GM10266 (cell line): Measurements from ENCODE around the gene SUMF1.

Source experiments
- DNase-seq: peaks from one replicate; pipeline ENCODE4 v3.0.0; 2012; ENCODE audit errors: extremely low spot score
- TF ChIP-seq, protein P1 (sequence below): IDR thresholded peaks from 2 replicates; pipeline ENCODE4 v1.5.1; 2012; ENCODE audit warnings: mild to moderate bottlenecking, low read depth; ENCODE audit not compliant: control insufficient read depth, insufficient read depth; ENCODE audit errors: missing control alignments

Gene SUMF1

DNA sequence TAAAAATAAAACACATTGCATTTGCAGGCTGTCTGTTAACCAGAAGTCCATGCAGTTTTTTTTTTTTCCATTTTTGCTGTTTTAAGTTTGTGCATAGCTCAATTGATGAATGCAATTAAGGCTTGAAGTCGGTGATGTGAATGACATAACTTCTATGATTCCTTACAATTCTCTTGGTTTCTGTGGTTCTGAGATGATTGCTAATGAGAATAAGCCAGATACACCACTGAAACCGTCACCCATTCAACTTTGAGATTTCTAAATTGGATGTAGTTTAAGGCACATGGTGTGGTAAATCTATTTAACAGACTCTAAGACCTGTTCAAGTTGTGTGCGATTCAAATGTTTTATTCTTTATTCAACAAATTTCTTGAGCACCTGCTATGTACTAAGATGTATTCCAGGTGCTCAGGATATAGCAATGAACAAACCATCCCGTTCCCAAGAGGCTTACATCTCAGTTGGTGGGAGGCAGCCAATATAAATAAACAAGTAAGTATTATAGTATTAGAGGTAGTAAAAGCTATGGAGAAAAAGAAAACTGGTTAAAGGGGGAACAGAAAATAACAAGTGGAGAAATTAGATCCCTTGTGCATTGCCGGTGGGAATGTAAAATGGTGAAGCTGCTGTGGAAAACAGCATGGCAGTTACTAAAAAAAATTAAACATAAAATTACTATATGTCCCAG lies 30.1 kb upstream of the SUMF1 start:
- DNase-seq: no peak
- TF ChIP-seq, protein P1, sequence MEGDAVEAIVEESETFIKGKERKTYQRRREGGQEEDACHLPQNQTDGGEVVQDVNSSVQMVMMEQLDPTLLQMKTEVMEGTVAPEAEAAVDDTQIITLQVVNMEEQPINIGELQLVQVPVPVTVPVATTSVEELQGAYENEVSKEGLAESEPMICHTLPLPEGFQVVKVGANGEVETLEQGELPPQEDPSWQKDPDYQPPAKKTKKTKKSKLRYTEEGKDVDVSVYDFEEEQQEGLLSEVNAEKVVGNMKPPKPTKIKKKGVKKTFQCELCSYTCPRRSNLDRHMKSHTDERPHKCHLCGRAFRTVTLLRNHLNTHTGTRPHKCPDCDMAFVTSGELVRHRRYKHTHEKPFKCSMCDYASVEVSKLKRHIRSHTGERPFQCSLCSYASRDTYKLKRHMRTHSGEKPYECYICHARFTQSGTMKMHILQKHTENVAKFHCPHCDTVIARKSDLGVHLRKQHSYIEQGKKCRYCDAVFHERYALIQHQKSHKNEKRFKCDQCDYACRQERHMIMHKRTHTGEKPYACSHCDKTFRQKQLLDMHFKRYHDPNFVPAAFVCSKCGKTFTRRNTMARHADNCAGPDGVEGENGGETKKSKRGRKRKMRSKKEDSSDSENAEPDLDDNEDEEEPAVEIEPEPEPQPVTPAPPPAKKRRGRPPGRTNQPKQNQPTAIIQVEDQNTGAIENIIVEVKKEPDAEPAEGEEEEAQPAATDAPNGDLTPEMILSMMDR: no peak

DNA sequence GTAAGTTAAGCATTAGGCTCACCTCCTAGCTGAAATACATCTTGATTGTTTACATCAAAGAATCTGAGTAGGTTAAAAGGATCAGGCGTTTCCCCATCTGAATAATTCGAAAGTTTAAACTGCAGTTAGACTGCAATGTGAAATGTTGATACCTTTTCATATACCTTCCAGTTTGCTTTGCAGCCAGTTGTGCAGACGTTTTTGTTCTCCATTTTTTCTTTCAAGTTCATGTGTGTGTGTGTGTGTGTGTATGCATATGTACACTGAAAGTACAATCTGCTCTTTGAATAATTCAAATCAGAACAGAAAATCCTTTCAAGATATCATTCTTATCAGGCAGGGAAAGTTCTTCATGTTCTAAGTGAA lies 29.0 kb upstream of the SUMF1 start:
- TF ChIP-seq, protein P1: no peak
- no peak for DNase-seq

DNA sequence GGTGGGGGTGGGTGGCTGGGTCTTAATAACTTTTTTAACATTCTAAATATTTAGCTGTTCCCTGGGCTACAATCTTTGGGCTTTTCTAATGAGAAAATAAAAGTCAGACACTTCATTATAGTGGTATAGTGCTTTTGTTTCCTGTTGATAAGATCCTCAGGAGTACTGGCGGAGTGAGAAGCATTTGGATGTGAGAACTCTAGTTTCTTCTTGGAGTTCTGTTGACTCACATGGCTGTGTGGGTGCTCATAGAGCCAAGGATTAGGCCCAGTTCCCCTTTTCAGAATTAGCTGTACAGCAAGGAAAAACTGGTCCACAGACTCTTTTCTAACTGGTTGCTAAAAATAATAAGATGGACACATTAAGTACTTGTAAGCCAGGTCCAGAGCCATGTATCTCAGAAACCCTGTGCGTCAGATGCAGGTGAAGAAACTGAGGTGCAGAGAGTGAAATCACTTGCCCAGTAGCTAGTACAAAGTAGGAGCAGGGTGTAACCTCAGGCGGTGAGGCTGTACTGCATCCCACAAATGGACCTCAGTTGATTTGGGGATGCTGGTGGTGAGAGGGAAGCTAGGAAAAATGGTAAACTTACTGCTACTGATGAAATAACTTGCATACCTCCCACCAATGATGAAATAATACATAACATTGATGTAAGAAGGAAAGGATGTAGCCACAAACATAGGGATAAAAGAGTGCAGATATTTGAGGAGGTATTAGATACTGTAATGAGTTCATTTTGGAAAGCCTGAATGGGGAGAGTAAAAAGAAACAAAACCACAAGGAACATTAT lies 28.4 kb upstream of the SUMF1 start:
- DNase-seq: no peak
- TF ChIP-seq, protein P1: no peak

DNA sequence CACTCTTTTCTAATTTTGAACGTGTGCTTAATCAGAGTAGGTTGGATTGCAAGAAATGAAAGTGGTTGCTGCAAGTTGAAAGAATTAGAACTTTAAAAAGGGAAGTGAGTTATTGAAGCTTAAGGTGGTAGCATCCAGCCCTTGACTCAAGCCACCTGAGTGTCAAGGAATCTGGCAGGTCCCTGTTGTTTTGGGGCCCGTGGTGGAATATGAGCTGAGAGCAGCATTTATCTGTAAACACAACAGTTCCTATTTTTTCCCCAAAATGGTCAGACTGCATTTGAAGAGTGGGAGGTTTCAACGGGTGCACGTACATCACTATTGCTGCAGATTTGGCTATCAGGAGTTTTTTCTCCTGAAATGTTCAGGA lies 27.8 kb upstream of the SUMF1 start:
- DNase-seq: no peak

DNA sequence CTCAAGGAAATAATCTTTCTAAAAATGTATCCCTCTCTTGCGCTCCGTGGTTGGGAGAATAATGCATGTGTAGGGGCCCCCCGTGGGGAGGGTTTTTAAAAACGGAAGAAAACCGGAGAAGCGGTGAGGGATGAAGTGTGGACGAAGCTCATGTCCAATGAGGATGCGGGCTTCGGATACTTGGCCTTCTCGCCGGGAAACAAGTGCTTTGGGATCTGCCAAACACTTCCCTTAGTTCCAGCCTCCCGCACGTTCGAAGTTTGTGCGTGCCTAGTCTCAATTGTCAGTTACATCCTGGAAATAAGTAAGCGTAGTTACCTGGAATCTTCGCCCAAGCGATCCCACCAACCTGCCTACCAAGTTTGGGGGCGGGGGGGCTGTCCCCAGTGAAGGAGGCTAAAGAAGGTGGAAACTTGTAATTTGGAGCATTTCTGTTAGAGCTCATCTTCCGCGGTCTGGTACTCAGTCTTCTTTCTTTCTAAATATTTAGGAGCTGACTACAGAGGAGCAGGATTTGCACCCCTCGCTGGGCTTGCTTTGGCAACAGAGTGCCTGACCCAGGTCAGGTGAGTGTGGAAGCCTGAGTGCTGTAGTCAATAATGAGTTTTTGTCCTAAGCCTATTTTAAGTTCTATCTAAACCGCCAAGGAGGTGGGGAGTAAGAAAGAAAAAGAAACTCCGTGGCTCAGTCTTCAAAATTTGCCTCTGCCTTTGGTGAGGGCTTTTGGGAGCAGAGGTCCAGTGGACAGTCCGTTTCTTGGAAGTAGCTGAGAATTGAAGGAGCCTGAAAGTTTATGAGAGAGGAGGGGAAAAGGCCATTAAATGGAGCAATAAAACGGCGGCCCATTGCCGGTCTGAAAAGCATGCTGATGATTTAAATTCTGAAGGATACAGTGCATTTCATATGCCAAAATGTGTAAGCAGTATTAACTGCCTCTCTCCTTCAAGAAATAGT lies 27.1 kb upstream of the SUMF1 start:
- no peak for DNase-seq
- TF ChIP-seq, protein P1: no peak

More for the DNA sequence above, 27.8 kb upstream of the SUMF1 start:
- TF ChIP-seq, protein P1: no peak

DNA sequence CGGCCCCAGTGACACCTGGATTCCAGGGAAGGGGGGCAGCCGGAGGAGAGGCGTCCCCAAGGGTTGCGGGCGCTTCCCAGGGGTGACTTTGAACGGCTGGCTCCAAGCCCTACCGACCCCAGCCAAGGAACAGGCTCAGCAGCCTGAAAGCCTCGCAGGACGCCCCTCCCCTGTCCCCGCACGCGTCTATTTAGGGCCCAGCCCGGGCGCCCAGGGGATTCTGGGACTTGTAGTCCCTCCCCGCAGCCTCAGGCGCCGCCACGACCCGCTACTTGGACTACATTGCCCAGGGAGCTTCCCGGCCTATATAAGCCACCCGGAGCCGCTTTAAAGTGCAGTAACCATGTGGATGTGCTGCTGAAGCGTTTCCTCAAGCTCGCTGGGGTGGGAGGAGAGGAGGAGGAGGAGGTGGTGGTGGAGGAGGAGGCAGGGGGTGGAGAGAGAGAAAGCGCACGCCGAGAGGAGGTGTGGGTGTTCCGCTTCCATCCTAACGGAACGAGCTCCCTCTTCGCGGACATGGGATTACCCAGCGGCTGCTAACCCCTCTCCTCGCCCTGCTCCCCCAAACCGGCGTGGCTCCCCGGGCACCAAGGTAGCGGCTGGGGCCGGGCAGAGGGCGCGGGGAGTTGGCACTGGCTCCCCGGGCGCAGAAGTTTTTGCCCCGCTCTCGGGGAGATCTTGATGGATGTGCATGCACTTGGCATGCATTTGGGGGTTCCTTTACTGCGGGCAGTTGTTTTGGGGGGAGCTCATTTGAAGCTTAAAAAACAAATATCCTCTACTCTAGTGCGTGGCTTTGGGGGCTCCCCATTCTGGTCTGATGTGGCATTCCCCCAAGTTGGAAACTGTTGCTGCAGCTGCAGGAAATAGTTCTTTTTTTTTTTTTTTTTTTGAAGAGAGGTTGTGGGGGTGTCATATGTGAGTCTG lies 26.2 kb upstream of the SUMF1 start, which contains the start of gene ITPR1:
TSS of gene ITPR1 (plus strand) at position 335 of the 927 bp plus-strand sequence. CDS start 23,144 bp downstream, outside the sequence.
- TF ChIP-seq, protein P1: no peak
- peak; percentile 92 for DNase-seq
